ENCODE results near the gene SCN5A.

DNA sequence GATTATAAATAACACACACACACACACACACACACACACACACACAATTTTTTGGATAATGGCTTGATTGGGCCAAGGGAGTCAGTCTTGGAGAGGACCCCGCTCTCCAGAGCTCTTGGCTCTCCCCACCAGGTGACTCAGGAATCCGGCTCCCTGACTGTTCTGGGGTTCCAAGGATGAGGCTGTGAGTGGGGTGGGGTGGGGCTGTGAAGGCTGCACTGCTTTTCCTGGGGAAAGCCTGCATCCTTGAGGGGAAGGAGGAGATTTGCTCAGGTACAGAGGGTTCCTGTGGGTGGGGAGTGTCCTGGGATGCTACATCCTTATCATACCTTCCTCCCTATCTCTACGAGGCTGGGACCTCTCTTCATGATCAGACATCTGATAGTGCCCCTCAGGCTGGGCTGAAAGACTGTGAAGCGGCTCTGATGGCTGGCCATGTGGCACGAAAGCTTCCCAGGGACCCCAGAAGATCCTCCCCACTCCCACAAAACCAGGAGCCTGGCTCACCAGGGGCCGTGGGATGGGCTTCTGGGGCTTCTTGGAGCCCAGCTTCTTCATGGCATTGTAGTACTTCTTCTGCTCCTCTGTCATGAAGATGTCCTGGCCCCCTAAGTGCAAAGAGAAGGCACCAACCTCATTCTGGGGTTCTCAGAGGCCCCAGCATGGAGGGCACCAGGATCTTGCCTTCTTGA lies 94.2 kb downstream of the SCN5A start:
- TF ChIP-seq, protein P1, sequence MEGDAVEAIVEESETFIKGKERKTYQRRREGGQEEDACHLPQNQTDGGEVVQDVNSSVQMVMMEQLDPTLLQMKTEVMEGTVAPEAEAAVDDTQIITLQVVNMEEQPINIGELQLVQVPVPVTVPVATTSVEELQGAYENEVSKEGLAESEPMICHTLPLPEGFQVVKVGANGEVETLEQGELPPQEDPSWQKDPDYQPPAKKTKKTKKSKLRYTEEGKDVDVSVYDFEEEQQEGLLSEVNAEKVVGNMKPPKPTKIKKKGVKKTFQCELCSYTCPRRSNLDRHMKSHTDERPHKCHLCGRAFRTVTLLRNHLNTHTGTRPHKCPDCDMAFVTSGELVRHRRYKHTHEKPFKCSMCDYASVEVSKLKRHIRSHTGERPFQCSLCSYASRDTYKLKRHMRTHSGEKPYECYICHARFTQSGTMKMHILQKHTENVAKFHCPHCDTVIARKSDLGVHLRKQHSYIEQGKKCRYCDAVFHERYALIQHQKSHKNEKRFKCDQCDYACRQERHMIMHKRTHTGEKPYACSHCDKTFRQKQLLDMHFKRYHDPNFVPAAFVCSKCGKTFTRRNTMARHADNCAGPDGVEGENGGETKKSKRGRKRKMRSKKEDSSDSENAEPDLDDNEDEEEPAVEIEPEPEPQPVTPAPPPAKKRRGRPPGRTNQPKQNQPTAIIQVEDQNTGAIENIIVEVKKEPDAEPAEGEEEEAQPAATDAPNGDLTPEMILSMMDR (IDR thresholded peaks at IDR 0.05; ENCODE audit: low read length), result no peak
- TF ChIP-seq EZH2 (optimal IDR thresholded peaks at IDR 0.05; ENCODE audit: low read depth, low read length) (no peak), EZH2phosphoT487 (IDR thresholded peaks at IDR 0.05; ENCODE audit: low read length) (no peak)

Data from MM.1S (cell line).